ENCODE data around the gene ARL14EP.

The ARL14EP gene

GRCh38 chr11:30322826-30323710 is at the start of gene ARL14EP:
TSS of gene ARL14EP (plus strand) at chr11:30323104. CDS start at chr11:30330949, 7,845 bp downstream.
- FAIRE-seq, result peak; percentile 88

GRCh38 chr11:30277176-30277575 is 45.7 kb upstream of the ARL14EP start:
- no peak for FAIRE-seq

- FAIRE-seq, result no peak
Observed at GRCh38 chr11:30279796-30280195, 43.1 kb upstream of the ARL14EP start.

GRCh38 chr11:30281476-30282288 is 41.2 kb upstream of the ARL14EP start:
- no peak for FAIRE-seq

- no peak for FAIRE-seq
Observed at GRCh38 chr11:30282289-30282631, 40.6 kb upstream of the ARL14EP start.

GRCh38 chr11:30284836-30285235 is 38.1 kb upstream of the ARL14EP start:
- FAIRE-seq, result no peak

- no peak for FAIRE-seq
Observed at GRCh38 chr11:30285416-30286121, 37.3 kb upstream of the ARL14EP start.

- no peak for FAIRE-seq
Observed at GRCh38 chr11:30291331-30291730, 31.6 kb upstream of the ARL14EP start.

GRCh38 chr11:30292545-30292944 is 30.4 kb upstream of the ARL14EP start:
- FAIRE-seq, result no peak

GRCh38 chr11:30295178-30295885 is 27.6 kb upstream of the ARL14EP start:
- FAIRE-seq, result no peak

GRCh38 chr11:30304620-30305019 is 18.3 kb upstream of the ARL14EP start:
- FAIRE-seq, result no peak

- no peak for FAIRE-seq
Observed at GRCh38 chr11:30310623-30311022, 12.3 kb upstream of the ARL14EP start.

- FAIRE-seq, result no peak
Observed at GRCh38 chr11:30311189-30311588, 11.7 kb upstream of the ARL14EP start.

- FAIRE-seq, result no peak
Observed at GRCh38 chr11:30312243-30312642, 10.7 kb upstream of the ARL14EP start.

- no peak for FAIRE-seq
Observed at GRCh38 chr11:30313580-30313979, 9.3 kb upstream of the ARL14EP start.

- no peak for FAIRE-seq
Observed at GRCh38 chr11:30314625-30315024, 8.3 kb upstream of the ARL14EP start.

GRCh38 chr11:30316237-30316636 is 6.7 kb upstream of the ARL14EP start:
- FAIRE-seq, result no peak

- no peak for FAIRE-seq
Observed at GRCh38 chr11:30317030-30317429, 5.9 kb upstream of the ARL14EP start.

- FAIRE-seq, result no peak
Observed at GRCh38 chr11:30321321-30321720, 1.6 kb upstream of the ARL14EP start.

GRCh38 chr11:30322191-30322590 is 713 bp upstream of the ARL14EP start:
- no peak for FAIRE-seq

GRCh38 chr11:30326114-30326778 is 3.3 kb downstream of the ARL14EP start:
- FAIRE-seq, result no peak

- no peak for FAIRE-seq
Observed at GRCh38 chr11:30326906-30327305, 4.0 kb downstream of the ARL14EP start.
